HG03064 (cell line): ENCODE data around the gene PHF12.

Source experiments
- ATAC-seq: cut with Tn5 transposase; IDR thresholded peaks from one replicate; pipeline ENCODE4 v1.9.1; 2021; ENCODE audit warnings: low read depth; ENCODE audit not compliant: unreplicated experiment

The PHF12 gene

DNA sequence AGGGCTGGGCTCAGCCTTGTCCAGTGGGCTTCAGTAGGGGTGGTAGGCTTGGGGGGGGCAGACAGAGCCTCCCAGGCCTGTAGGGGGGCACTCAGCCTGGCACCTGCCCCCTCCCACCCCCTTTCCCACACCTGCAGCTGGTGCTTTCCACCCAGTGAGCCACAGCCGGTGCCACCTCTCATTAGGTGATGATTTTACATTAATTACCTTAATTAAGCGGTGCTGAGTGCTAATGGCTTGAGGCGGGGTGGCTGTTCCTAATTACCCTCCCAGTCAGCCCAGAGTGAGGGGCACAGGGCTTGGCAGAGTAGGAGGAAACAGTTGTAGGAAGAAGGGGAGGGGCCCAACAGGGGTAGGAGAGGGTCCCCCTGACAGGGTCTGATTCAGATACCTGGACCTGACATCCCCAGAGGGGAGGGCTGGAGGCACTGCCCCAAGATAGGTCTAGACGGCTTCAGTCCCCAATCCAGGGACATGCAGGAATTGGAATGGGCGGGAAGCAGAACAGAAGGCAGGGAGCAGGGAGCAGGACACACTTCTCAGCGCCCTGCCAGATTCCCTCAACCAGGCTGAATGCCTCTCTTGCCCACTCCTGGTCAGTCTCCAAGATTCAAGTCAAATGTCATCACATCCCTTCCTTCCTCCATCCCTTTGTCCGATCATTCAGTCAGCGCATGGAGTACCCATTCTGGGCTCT lies 26.5 kb upstream of the PHF12 start:
- no peak for ATAC-seq

DNA sequence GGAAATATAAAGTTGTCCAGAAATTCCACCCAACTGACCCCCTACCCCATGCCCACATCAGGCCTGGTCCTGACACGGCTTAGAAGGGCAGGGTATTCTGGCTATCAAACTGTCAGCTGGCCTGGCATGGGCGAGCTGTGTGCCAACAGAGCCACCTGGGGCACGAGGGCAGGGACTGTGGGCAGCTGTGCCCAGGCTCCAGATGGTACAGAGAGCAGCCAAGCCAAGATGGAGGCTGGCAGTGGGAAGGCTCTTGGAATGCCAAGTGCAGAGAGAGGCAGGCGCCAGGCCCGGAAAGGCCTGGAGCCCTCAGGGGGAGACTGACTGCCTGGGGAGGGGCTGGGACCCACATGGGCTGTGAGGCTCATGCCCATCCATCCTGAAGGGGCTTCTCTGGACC lies 24.3 kb upstream of the PHF12 start:
- ATAC-seq: no peak

DNA sequence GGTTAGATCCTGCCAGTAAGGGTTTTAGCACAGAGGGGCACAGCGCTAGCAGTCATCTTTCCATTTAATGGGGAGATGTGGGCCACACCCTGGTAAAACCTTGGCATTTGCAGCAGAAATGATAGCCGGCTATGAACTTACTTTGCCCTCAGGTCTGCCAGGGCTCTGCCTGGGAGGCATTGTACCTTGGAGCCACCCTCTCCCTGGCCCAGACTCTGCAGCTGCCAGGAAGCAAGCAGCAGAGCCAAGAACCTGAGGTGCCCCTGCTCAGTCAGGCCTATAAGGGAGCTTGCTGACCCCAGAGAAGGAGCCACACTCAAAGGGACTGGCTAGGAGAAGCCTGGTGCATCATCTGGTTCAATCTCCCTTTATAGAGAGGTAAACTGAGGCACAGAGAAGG lies 23.7 kb upstream of the PHF12 start:
- no peak for ATAC-seq

DNA sequence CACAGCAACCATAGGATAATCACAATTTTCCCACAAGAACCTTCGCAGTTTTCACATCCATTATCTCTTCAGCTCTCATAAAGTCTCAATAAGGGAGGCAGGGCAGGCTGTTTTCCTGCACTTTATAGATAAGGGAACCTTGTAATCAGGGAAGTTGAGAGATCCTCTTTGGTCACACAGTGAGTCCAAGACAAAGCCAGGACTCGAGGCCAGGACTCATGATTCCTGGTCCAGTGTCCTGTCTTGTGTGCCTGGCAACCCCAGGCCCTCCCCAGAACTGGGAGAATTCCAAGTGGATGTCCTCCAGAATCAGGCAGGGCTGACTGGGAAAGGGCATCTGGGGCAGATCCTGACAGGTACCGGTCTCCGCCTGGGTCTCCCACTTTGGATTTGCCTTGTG lies 23.1 kb upstream of the PHF12 start:
- no peak for ATAC-seq

DNA sequence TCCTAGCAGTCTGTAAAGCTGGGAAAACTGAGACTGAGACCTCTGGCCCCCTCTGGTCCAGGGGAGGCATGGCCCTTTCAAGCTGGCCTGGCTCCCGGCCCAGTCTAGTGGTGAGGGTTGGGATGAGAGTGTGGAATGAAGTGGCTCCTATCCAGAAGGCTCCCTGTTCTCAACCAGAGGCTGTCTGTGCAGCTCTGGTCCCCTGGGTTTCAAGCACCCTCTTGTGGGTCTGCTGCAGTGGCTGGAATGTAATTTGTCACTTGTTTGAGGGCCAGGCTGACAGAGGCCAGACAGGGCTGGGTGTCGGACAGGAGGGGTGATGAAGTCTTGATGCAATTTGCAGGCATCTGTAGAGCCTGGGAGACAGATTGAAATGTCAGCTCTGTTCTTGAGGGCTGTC lies 22.1 kb upstream of the PHF12 start:
- ATAC-seq: no peak

DNA sequence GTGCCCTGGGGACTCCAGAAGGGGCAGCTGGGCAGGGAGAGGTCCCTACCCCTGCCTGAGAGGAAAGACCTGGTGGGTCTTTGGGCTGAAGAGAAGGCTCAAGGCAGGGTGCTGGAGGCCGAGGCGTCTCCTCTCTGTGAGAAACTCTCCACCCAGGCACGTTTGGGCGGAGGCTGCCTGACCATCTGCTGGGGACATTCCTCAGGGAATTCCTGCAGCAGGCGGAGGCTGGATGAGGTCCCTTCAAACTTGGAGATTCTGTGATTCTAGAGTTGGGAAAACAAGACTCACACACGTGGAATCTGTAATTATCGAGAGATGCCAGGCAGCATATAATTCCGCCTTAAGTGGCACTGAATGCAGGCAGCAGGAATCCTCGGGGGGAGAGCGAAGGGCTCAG lies 21.1 kb upstream of the PHF12 start:
- no peak for ATAC-seq

DNA sequence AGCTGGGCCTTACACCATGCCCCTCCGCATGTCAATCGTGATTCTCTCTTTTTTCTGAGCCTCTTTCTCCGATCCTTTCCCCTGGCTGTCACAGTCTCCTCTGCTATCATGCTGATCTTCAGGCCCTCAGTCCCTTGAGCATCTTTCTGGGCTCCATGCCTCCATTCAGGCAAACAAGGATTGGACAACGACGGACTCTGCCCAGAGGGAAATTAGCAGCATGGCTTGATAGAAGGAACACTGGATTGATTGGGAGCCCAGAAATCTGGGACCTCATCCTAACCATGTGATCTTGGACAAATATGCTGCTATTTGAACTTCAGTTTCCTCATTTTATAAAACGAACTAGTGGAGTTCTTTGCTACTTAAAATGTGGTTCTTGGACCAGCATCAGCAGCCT lies 19.6 kb upstream of the PHF12 start:
- ATAC-seq: no peak

DNA sequence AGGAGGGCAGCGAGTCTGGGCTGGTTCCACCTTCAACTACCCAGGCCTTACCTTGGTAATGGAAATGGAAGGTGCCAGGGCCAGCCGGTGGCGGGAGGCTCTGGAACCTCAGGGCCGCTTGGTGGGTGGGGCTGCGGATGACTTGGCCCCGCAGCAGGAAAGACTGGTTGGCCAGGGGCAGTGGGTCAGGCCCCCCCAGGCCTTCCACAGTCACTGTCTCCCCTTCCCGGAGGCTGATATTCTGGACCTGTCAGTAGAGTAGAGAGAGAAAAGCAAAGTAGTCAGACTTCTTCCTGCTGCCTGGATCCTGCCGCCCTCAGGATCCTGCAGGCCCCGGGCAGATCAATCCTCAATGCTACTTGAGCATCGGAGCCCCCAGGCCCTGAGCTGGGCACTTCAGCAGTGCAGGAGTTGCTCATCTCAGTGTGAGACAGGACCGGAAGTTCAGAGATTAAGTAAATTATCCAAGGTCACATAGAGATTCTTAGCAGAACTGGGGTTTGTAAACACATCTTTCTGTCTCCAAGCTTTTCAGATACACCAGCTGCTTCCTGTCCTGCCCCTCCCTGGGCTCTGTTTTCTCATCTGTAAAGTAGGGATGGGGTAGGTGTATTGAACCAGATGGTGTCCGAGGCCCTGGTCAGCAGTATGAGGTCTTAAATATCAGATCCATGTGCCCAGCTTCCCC lies 18.5 kb upstream of the PHF12 start:
- no peak for ATAC-seq

DNA sequence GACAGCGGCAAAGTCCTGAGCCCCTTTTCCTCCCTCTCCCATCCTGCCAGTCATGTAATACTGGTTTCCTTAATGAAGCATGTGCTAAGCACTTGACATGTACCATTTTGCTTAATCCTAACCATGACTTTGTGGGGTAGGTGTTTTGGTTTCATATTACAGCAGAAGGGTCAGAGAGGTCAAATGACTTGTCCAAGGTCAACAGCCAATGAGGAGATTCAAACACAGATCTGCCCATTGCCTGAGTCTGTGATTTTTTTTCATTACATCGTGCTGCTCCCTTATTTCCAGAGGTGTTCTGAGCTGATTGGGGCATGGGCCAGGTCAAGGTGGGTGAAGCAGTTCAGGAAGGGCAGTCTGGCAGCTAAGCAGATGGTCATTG lies 17.6 kb upstream of the PHF12 start:
- no peak for ATAC-seq

DNA sequence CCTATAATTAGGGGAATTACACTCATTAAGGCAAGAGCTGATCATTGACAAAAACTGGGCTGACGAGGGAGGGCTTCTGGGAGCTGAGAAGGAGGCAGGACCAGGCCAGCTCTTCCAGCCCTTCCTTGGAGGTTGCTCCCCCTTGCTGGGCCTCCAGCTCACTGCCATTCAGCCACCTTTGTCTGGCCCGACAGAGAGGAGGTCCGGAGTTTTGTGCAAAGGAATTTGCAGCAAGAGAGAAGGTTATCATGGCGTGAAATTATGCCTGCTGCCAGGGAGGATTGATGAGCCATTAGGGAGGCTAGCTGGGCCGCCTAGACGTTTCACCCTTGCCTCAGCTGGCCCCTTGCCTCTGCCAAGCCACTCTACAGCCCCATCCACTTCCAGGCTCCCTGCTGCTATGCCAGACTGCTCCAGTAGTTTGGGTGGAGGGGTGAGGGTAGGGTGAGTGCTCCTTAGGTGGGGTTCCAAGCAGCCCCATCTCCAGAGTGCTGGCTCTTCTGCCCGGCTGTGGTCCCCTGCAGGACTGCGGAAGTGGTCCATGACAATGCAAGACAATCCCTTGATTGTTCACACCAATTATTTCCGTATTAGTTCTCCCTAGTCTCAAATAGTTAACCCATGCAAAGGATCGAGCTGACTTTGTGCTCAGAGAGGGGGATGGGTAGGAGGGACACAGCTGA lies 17.1 kb upstream of the PHF12 start:
- no peak for ATAC-seq

DNA sequence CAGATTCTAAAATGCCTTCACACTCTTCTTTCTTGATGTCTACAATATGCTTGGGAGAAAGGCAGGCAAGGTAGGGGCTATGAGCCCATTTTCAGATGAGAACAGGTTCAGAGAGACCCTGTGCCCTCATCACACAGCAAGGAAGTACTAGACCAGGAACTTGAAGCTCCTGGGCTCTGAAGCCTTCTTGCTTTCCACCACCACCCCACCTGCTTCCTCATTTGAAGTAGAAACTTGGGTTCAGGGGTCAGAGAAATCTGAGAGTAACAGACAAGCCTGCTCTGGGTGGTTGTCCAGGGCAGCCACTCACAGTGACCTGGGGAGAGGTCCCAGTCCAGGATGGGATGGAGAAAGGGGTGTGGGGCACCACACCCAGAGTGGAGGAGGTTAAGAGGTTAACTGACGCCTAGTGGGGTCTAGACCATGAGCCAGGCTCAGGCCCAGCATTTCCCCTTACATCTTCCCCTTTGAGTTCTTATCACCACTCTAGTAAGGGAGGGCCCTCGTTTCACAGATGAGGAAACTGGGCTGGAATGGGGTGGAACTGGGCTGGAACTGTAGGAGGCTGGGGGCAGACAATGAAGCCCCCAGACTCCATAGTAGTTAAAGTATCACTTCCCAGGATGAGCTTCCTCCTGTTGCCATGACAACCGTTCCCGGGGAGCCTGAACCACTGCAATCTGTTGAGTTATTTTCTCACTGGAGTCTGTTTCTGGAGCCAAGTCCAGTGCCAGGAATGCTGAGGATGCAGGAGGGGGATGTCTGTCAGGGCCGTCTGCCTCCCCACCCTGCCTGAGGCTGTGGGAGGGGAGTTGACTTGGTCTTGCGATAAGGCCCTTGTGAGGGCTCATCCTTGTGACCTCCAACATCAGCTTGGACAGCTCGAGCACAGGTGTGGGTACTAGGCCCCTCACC lies 16.2 kb upstream of the PHF12 start:
- ATAC-seq: no peak

DNA sequence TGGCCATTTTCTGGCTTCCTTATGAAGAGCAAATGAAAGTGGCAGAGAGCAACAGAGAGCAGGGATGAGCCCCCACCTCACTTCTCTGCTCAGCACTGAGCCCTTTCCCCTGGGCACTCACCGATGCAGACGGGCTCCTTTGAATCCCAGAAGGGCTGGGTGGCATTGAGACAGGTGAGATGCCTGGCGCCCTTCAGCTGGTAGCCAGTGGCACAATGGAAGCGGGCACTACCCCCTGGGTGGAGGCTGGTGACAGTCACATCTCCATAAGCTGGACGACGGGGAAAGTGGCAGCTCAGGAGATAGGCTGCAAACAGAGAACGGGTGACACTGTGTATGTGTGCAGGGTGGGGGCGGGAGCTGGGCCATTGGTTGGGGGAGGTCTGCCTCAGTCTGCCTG lies 12.5 kb upstream of the PHF12 start:
- no peak for ATAC-seq

DNA sequence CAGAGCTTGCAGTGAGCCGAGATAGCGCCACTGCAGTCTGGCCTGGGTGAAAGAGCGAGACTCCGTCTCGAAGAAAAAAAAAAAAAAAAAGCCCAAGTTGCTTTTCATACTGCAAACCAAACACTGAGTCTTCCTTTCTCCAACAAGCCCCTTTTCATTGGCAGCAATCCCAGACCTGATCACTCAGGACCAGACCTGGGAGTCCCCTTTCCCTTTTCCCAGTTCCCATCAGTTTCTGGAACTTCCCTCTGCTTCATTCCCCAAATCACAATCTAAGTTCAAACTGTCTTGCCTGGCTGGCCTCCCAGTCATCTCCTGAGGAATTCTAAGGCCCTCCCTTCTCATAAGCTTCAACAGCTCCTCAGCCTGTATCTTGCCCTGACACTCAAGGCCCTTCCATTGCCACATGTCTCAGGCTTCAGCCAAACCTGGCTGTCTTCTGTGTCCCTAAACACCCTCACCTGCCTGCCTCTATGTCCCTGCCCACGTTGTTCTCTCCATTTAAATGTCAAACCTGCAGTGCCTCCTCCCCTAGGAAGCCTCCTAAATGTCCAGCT lies 11.8 kb upstream of the PHF12 start:
- no peak for ATAC-seq

DNA sequence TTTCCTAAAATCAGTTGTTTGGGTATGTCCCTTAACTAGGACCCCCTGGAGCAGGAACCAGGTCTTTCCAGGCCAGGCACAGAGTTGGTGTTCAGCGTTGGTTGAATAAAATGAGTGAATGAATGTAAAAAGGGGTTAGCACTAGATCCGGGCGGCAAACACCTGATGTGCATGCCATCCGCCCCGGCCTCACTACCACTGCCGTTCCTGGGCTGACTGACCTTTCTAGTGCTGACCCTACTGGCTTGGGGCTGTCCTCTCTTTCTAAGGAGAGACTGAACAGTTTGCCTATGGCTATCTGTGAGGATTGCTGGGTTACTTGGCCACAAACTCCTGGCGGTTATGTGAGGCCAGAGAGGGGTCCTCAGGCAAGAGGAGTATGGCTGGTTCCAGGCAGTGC lies 10.1 kb upstream of the PHF12 start:
- no peak for ATAC-seq

DNA sequence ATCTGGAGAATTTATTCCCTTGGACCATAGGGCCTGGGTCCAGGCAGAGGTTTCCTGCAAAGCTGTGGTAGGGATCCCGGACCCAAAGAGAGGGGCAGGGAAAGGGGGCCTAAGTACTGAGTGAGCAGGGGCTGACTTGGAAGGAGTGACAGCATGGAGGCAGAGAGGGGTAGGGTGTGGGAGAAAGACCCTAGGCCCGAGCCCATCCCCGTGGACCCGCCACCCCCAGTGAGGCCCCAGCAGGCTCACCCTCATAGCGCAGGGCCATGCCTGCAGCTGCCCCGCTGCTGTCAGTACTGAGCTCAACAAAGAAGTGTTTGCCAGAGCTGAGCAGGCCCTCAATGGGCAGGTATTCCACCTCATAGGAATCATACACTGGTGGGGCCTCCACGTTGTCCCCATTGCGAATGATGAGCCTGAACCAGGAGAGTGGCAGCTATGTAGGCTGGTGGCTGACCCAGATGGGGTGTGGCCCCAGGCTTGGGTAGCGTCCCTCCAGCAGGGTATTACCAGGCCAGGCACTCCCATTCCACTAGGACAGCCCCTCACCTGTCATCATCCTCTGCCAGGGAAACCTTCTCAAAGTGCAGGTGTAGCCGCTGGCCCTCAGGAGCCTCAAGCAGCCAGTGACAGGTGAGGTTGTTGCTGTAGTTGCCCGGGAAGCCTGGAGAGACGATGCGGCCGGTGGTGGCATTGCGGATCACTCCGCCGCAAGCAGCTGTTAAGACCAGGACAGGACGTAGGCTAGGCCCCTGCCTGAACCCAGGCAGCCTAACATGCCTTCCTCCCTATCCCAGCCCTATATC lies 9.1 kb upstream of the PHF12 start:
- ATAC-seq: no peak

DNA sequence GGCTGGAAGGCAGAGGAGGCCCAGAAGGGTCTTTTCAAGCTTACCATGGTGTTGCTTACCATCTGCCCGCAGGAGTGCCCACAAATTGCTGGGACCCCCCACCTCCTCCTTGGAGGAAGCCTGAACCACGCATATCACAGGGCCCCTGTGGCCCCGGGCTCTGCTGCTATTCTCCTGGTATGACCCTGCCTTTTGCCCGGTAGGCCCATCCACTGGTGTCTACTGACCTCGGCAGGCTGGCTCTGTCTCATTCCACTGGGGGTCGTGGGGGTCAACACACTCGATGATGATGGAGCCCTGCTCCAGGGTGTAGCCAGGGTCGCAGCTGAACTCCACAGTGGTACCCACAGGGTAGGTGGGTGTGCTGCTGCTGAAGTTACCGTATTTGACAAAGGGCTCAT lies 8.2 kb upstream of the PHF12 start:
- no peak for ATAC-seq

DNA sequence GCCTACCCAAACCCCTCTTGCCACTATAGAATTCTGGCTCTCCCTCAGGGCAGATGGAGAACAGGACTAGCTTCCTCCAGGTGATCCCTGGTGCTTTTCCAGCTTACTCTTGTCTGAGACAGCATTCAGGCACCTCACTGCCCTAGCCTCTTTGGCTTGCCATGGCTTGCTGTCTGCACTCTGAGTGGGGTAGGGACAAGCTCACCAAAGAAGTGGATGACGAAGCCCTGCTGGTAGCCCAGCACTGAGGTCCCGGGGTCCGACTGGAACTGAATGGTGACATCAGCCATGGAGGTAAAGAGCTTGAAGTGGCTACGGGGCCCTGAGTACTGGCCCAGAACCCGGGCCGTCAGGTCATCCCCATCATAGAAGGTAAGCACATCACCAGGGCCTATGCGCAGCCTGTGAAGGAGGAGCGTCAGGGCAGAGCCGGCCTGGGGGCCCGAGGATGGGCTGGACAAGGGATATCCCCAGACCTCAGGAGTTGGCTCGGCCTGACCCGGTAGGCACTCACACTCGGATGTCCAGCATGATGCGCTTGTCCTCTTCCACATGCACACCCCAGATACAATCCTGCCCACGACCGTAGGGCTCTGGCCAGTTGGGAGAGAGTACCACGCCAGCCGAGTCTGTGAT lies 7.6 kb upstream of the PHF12 start:
- ATAC-seq: no peak

DNA sequence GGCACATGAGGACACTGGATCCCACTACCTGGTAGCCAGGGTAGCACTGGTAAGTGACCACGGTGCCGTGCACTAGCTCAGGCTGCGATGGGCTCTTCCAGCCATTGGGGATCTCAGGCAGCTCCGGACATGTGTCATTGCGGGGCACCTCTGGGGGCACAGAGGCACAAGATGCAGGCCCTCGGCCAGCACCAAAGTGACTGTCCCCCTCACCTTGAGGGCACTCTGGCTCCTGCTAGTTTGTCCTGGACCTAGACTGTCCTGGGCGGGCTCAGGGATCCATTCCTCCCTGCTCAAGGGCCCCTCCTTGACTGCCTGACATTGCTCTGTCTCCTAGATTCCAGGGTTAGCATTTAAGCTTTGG lies 6.7 kb upstream of the PHF12 start:
- ATAC-seq: no peak

DNA sequence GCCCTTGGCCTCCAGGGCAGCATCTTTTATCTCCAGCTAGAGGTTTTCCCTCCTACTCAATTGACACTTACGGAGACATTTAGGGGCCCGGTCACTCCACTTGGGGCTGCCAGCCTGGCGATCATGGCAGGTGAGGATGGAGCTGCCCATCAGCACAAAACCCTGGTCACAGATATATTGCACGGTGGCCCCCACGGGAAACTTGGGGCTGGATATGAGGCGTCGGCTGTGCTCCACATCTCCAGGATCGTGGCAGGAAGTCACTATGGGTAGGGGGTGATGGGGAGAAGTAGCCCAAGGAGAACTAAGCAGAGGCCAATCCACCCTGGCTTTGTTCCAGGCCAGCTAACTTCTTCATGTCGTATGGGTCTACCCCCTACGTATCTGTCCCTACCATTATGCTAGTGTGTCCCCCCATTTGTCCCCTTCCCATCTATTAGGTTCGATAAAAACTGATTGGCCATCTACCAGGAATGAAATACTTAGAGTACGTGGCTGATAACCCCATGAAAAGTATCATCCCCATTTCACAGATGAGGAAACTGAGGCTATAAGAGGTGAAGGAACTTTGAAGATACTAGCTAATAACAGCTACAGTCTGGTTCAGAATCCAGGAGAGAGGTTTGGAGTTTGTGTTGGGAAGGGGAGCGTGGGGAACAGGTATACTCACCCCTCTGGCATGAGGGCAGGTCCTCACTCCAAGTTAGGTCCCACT lies 6.1 kb upstream of the PHF12 start:
- no peak for ATAC-seq
